Measurements from ENCODE around the gene PIP4P1. TPM values are rescaled to one million over a fixed set of nuclear protein-coding genes. Genes with fewer than 3 reads are reported as not detected.
"Not testable (repeated sequence)": the region's sequence is repeated elsewhere in the genome, so short reads cannot be mapped to it uniquely, and the experiment has no call there.

Gene PIP4P1
- 10 to 100 TPM; 33.9 to 40.8 TPM for total RNA-seq

DNA sequence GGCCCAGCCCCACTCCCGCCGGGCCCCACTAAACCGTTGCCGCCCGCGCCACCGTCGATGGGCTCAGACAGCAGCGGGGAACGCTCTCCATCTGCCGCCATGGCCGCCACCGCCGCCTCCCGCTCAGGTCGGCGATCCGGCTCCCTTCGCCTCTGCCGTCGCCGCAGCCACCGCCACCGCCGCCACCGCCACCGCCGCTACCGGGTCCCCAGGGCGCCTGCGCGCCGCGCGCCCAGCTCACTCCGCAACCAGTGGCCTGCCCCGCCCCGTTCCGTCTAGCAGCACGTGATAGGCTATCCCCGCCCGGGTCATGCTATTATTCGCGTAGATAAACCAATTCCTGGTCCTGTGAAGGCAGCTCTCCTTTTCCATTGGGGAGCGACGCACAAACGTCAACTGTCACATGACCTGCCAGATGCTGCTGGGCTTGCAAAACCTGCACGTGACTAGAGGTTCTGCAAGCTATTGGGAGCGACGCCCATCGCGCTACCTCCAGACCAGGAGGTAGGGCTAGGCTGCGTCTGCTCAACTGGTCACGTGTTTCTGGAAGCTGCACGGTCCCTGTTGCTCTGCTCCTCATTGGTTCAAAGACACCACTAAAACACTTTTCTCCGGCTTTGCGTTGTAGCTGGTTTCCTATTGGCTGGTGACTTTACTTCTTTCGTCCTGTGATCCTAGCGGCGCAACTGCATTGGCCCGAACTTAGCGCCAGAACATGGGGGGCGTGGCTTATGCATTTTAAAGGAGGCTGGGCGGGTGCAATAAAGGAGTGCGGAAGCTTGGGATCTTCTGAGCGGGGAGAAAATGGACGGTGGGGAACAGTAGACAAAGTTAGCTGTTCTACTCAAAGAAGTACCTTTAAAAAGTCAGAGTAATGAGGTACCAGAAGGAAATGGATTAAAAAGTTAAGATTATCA lies at the start of gene PIP4P1:
Gene PIP4P1 (minus strand): TSS at position 210 of the 917 bp plus-strand sequence. CDS start 109 bp downstream, at position 101.
- no peaks in the 10 kb centered on the region for H3K9me3 Mint-ChIP-seq
- DNase-seq: peak; percentile 99
- peak within 1 kb of the TSS; percentile 95 for H3K27ac Mint-ChIP-seq
- no peaks in the 10 kb centered on the region for H3K27me3 Mint-ChIP-seq
- peaks cover 33% of the 10 kb centered on the region for H3K4me1 Mint-ChIP-seq
- H3K4me3 Mint-ChIP-seq: peak within 1 kb of the TSS; percentile 87
- ChIA-PET CTCF (interaction anchor here (0.6 to 1.1 kb wide), 8 partner anchors 19 to 131 kb away, joined by 3 to 8 read pairs (median 3); partner anchors contain the start of gene PARP2), POLR2A (interaction anchor here (0.9 to 1.5 kb wide), 4 partner anchors 8 to 222 kb away, joined by 3 to 9 read pairs (median 4); partner anchors contain the start of genes PARP2 and PNP)
- peaks cover 28% of the 10 kb centered on the region for H3K36me3 Mint-ChIP-seq (ENCODE audit: low read depth)

DNA sequence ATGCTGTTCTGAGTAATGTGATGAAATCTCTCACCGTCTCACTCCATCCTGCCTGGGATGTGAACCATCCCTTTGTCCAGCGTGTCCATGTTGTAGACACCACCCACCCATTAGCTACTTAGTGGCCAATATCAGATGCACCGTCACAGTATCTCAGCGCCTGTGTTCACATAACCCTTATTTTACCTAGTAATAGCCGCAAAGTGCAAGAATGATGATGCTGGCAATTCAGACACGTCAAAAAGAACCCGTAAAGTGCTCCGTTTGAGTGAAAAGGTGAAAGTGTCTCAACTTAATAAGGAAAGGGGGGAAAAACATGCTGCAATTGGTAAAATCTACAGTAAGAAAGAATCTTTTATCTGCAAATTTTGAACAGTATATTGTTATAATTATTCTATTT lies 47.1 kb upstream of the PIP4P1 start:
- H3K4me3 Mint-ChIP-seq: no peak overlapping the region
- DNase-seq: no peak
- H3K4me1 Mint-ChIP-seq: peaks cover 3% of the 10 kb centered on the region
- no peaks in the 10 kb centered on the region for H3K9me3 Mint-ChIP-seq
- no peaks in the 10 kb centered on the region for H3K36me3 Mint-ChIP-seq (ENCODE audit: low read depth)
- ChIA-PET POLR2A (no interaction called here), CTCF (interaction anchor here (1.3 kb wide), 1 partner anchor 12 kb away, joined by 4 read pairs; no protein-coding TSS in a partner anchor)
- H3K27ac Mint-ChIP-seq: no peak overlapping the region
- H3K27me3 Mint-ChIP-seq: peaks cover 9% of the 10 kb centered on the region

DNA sequence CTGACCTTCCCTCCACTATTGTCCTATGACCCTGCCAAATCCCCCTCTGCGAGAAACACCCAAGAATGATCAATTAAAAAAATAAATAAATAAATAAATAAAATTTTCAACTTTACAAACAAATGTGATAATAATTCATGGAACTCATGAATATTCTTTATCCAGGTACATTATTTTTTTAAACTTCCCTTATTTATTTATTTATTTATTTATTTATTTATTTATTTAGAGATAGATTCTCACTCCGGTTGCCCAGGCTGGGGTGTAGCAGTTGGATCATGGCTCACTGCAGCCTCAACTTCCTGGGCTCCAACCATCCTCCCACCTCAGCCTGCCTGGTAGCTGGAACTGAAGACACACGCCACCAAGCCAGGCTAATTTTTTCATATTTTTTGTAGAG lies 46.3 kb upstream of the PIP4P1 start:
- CTCF ChIA-PET: interaction anchor here (1.3 kb wide), 1 partner anchor 13 kb away, joined by 4 read pairs; no protein-coding TSS in a partner anchor
- H3K9me3 Mint-ChIP-seq; H3K4me1 Mint-ChIP-seq; H3K27ac Mint-ChIP-seq; H3K27me3 Mint-ChIP-seq; H3K36me3 Mint-ChIP-seq (ENCODE audit: low read depth); POLR2A ChIA-PET; DNase-seq; H3K4me3 Mint-ChIP-seq: not testable (repeated sequence)

DNA sequence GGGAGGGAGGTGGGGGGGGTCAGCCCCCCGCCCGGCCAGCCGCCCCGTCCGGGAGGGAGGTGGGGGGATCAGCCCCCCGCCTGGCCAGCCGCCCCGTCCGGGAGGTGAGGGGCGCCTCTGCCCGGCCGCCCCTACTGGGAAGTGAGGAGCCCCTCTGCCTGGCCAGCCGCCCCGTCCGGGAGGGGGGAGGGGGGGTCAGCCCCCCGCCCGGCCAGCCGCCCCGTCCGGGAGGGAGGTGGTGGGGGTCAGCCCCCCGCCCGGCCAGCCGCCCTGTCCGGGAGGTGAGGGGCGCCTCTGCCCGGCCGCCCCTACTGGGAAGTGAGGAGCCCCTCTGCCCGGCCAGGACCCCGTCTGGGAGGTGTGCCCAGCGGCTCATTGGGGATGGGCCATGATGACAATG lies 45.5 kb upstream of the PIP4P1 start:
- H3K4me3 Mint-ChIP-seq; H3K4me1 Mint-ChIP-seq; H3K36me3 Mint-ChIP-seq (ENCODE audit: low read depth); POLR2A ChIA-PET; H3K9me3 Mint-ChIP-seq; CTCF ChIA-PET; H3K27ac Mint-ChIP-seq; H3K27me3 Mint-ChIP-seq; DNase-seq: not testable (repeated sequence)

DNA sequence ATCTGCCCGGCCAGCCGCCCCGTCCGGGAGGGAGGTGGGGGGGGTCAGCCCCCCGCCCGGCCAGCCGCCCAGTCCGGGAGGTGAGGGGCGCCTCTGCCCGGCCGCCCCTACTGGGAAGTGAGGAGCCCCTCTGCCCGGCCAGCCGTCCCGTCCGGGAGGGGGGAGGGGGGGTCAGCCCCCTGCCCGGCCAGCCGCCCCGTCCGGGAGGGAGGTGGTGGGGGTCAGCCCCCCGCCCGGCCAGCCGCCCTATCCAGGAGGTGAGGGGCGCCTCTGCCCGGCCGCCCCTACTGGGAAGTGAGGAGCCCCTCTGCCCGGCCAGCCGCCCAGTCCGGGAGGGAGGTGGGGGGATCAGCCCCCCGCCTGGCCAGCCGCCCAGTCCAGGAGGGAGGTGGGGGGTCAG lies 45.0 kb upstream of the PIP4P1 start:
- H3K4me1 Mint-ChIP-seq; H3K4me3 Mint-ChIP-seq; H3K27me3 Mint-ChIP-seq; POLR2A ChIA-PET; H3K27ac Mint-ChIP-seq; H3K36me3 Mint-ChIP-seq (ENCODE audit: low read depth); CTCF ChIA-PET; H3K9me3 Mint-ChIP-seq; DNase-seq: not testable (repeated sequence)

DNA sequence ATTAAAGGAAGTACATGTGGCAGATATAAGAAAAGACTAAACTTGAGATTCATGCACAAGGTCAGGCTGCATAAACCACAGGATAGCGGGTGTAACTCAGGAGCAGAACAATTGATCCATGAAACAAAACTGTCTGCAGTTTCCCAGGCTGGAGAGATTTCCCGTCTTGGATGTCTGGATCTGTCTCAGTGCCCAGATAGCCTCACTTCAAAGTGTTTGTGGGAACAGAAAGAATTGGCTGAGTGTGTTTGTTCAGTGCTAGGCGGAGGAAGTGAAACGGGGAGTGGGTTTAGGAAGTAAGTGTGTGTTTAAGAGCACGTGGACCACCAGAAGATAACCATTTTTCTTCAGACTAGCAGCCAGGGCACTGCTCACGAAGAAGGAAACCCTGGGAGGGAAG lies 42.7 kb upstream of the PIP4P1 start:
- peaks cover 3% of the 10 kb centered on the region for H3K4me1 Mint-ChIP-seq
- H3K9me3 Mint-ChIP-seq: no peaks in the 10 kb centered on the region
- ChIA-PET POLR2A (no interaction called here), CTCF (no interaction called here)
- H3K36me3 Mint-ChIP-seq (ENCODE audit: low read depth): no peaks in the 10 kb centered on the region
- DNase-seq: no peak
- H3K4me3 Mint-ChIP-seq: no peak overlapping the region
- no peak overlapping the region for H3K27ac Mint-ChIP-seq
- peaks cover 1% of the 10 kb centered on the region for H3K27me3 Mint-ChIP-seq

DNA sequence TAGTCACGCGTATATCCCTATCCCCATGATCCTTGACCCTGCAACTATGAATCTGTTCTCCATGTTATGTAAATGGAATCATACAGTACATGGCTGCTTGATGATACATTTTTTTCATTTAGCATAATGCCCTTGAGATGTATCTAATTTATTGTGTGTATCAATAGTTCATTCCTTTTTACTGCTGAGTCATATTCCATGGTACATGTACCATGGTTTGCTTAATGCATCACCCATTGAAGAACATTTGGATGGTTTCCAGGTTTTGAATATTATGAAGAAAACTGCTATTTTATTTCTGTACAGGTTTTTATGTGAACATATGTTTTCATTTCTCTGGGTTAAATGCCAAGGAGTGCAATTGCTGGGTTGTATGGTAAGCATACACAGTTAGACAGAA lies 40.1 kb upstream of the PIP4P1 start:
- Mint-ChIP-seq H3K36me3 (ENCODE audit: low read depth) (no peaks in the 10 kb centered on the region), H3K4me3 (no peak overlapping the region), H3K27me3 (peaks cover 1% of the 10 kb centered on the region), H3K27ac (no peak overlapping the region), H3K9me3 (no peaks in the 10 kb centered on the region), H3K4me1 (peaks cover 6% of the 10 kb centered on the region)
- DNase-seq: no peak
- POLR2A ChIA-PET: no interaction called here
- CTCF ChIA-PET: no interaction called here

DNA sequence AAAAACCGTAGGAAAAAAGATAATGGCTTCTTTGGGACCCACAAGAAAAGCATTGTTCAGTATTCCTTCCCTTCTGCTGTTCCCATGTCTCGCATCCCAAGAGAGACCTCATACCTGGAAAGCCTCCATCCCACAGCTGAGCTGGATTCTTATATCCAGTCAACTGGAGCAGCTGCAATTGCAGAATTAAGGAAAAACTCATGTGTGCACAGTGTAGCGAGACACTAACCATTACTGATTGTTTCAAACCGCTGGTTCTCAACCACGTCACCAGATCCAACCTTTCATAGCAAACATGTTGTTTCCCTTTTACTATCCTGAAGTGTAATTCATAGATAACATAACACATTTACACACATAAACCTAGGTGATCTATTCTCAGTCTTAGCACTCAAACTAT lies 38.6 kb upstream of the PIP4P1 start:
- peaks cover 18% of the 10 kb centered on the region for H3K4me1 Mint-ChIP-seq
- ChIA-PET CTCF (no interaction called here), POLR2A (no interaction called here)
- H3K9me3 Mint-ChIP-seq: peaks cover 2% of the 10 kb centered on the region
- H3K36me3 Mint-ChIP-seq (ENCODE audit: low read depth): no peaks in the 10 kb centered on the region
- no peak overlapping the region for H3K27ac Mint-ChIP-seq
- H3K27me3 Mint-ChIP-seq: peaks cover 1% of the 10 kb centered on the region
- no peak overlapping the region for H3K4me3 Mint-ChIP-seq
- no peak for DNase-seq

DNA sequence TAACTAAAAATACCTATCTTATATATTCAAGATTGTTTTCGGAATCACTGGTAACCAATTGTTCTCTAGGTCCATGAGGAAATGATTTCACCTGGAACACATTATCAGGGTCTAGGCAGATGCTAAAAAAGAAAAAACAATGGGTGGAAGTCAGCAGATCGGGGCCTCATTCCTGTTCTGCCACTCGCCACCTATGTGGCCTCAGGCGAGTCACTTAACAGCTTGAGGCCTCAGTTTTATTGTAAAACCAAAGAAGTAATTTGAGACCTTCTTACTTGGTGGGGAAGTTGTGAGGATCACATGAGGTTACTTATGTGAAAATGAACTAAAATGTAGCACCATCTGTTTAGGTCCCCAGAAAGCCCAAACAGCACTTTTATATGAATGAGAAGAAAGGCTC lies 37.9 kb upstream of the PIP4P1 start:
- peaks cover 1% of the 10 kb centered on the region for H3K27me3 Mint-ChIP-seq
- DNase-seq: no peak

DNA sequence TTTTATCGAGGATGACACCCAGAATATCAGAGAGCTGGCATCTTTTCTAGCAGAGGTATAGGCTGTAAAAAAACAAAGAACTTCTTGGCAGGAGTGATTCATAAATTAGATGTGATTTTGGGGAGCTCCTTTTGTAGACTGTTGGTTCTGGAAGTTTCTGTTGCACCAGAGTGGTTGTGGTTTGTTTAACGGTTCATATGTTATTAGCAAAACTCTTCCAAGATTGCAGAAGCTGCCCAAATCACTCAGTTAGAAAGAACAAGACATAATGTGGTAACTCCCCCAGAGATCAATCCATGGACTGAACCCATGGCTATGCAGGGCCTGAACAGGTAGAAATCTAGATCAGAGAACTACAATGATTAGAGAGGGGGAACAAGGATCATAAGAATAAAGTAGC lies 37.4 kb upstream of the PIP4P1 start:
- no peak for DNase-seq
- Mint-ChIP-seq H3K9me3 (peaks cover 2% of the 10 kb centered on the region), H3K4me1 (peaks cover 20% of the 10 kb centered on the region), H3K27ac (no peak overlapping the region), H3K36me3 (ENCODE audit: low read depth) (no peaks in the 10 kb centered on the region), H3K27me3 (peaks cover 1% of the 10 kb centered on the region), H3K4me3 (no peak overlapping the region)
- ChIA-PET CTCF (no interaction called here), POLR2A (no interaction called here)

More for the DNA sequence above, 37.9 kb upstream of the PIP4P1 start:
- H3K27ac Mint-ChIP-seq: no peak overlapping the region
- H3K4me1 Mint-ChIP-seq: peaks cover 21% of the 10 kb centered on the region
- no peak overlapping the region for H3K4me3 Mint-ChIP-seq
- no peaks in the 10 kb centered on the region for H3K36me3 Mint-ChIP-seq (ENCODE audit: low read depth)
- ChIA-PET CTCF (no interaction called here), POLR2A (no interaction called here)
- peaks cover 2% of the 10 kb centered on the region for H3K9me3 Mint-ChIP-seq

DNA sequence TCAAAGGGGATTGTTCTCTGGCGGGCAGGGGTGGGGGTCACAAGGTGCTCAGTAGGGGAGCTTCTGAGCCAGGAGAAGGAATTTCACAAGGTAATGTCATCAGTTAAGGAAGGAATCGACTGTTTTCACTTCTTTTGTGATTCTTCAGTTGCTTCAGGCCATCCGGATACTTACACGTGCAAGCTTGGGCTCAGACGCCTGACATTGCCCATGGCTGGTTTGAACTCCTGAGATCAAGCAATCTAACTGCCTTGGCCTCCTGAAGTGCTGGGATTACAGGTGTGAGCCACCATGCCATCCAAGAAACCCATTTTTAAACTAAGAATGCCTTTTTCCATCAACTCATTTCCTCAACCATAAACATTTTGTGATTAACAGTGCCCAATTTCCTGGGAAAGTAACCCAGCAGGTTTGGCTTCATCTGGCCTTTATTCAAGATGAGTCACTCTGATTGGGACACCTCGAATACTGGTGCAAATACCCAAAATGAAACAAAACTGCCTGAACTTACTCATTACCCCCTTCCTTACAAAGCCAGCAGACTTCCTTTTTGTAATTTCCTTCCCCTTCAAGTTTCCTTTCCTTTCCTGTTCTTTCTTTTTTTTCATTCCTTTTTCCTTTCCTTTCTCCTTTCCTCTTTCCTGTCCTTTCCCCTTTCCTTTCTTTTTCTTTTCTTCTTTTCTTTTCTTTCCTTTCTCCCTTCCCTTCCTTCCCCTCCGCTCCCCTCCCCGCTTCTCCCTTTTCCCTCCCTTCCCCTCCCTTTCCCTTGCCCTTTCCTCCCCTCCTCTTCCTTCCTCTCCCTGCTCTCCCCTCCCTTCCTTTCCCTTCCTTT lies 33.9 kb upstream of the PIP4P1 start:
- CTCF ChIA-PET: interaction anchor here (0.7 to 1.1 kb wide), 2 partner anchors 25 to 34 kb away, joined by 3 read pairs; partner anchors contain the start of gene PIP4P1
- H3K27me3 Mint-ChIP-seq: no peaks in the 10 kb centered on the region
- no peak overlapping the region for H3K27ac Mint-ChIP-seq
- DNase-seq: no peak
- H3K4me3 Mint-ChIP-seq: no peak overlapping the region
- peaks cover 44% of the 10 kb centered on the region for H3K4me1 Mint-ChIP-seq
- POLR2A ChIA-PET: no interaction called here
- peaks cover 2% of the 10 kb centered on the region for H3K36me3 Mint-ChIP-seq (ENCODE audit: low read depth)
- peaks cover 5% of the 10 kb centered on the region for H3K9me3 Mint-ChIP-seq

DNA sequence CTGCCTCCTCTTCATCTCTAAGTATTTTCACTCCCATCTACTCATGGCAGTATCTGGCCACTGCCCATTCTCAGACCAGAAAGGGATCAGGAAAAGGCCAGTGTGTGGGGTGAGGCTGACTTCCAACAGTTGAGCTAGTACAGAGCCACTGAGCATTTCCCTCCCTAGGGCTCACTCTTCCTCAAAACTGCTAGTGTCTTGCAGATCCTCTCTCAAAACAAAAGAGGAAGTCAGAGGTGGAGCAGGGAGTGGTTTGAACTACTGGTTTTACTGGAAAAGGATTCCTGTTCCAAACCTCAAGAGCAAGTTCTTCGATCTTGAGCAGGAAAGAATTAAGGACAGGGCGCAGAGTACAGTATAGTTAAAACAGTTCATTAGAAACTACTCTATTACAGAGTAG lies 32.4 kb upstream of the PIP4P1 start:
- no peak for DNase-seq
- POLR2A ChIA-PET: no interaction called here
- Mint-ChIP-seq H3K36me3 (ENCODE audit: low read depth) (peaks cover 4% of the 10 kb centered on the region), H3K27ac (peak overlapping the region; percentile 70), H3K27me3 (no peaks in the 10 kb centered on the region), H3K4me3 (no peak overlapping the region), H3K4me1 (peaks cover 56% of the 10 kb centered on the region), H3K9me3 (peaks cover 5% of the 10 kb centered on the region)
- CTCF ChIA-PET: no interaction called here

DNA sequence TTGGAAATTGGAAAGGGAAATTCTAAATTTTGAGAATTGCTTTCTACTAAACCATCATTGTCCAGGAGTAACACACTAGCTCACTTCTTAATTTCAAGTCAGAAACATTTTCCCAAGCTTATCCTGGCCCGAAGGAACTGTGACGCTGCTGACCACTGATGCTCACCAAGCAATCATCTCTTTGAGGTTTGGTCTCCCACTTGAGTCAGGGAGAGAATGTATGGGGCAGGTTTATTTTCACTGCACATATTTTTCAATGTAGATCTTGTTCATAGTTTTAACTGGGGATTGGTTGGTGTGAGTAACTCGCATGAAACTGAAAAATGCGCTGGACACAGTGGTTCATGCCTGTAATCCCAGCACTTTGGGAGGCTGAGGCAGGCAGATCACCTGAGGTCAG lies 31.3 kb upstream of the PIP4P1 start:
- ChIA-PET CTCF (interaction anchor here (0.5 kb wide), 1 partner anchor 38 kb away, joined by 3 read pairs; no protein-coding TSS in a partner anchor), POLR2A (no interaction called here)
- Mint-ChIP-seq H3K27me3 (no peaks in the 10 kb centered on the region), H3K4me3 (no peak overlapping the region), H3K4me1 (peaks cover 63% of the 10 kb centered on the region), H3K27ac (no peak overlapping the region), H3K36me3 (ENCODE audit: low read depth) (peaks cover 4% of the 10 kb centered on the region), H3K9me3 (peaks cover 5% of the 10 kb centered on the region)
- DNase-seq: no peak

Data from activated CD4-positive, alpha-beta T cell treated with anti-CD3 and anti-CD28 coated beads, Interleukin-2, amount 10 ng/mL, durations not matched to agents 7 days and 5 days (primary cell).